Stimulated activated naive CD8-positive, alpha-beta T cell treated with anti-CD3 and anti-CD28 coated beads, Interleukin-15, Interleukin-2, amounts not matched to agents 100 ng/mL and 50 ng/mL, for 24 hours (primary cell): ENCODE data around the gene NME3.
A peak's percentile ranks its signal among the peaks of the same experiment; 100 is the strongest.

Experiments
- H3K27ac Mint-ChIP-seq: one replicate; pipeline ENCODE4 v1.8.0; 2021; ENCODE audit warnings: mild to moderate bottlenecking, mixed read lengths
- H3K27me3 Mint-ChIP-seq: one replicate; pipeline ENCODE4 v1.8.0; 2021; ENCODE audit warnings: mixed read lengths
- H3K36me3 Mint-ChIP-seq: one replicate; pipeline ENCODE4 v1.8.0; 2021; ENCODE audit warnings: low read depth, mixed read lengths
- H3K4me1 Mint-ChIP-seq: one replicate; pipeline ENCODE4 v1.8.0; 2021; ENCODE audit warnings: low read depth, mixed read lengths
- H3K4me3 Mint-ChIP-seq: one replicate; pipeline ENCODE4 v1.8.0; 2021; ENCODE audit warnings: mild to moderate bottlenecking, mixed read lengths
- H3K9me3 Mint-ChIP-seq: one replicate; pipeline ENCODE4 v1.8.0; 2021; ENCODE audit warnings: mixed read lengths

The NME3 gene

DNA sequence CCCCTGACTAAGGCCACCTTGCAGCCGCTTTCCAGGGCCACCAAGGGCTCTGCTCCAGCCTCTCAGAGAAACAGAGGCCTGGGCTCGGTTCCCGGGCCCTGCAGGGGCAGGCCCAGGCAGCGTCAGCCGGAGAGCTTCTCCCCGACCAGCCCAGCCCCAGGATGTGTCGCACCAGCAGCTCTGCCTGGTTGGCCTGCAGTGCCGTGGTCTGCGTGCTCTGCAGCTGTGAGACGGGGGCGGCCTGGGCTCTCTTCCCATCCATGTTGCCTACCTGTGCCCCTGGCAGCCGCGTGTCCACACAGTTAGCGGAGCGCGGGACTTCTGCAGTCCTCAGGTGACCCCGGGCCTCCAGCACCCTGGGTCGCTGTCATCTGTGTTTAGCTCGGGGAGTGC is 17.4 kb upstream of the NME3 start:
- no peak overlapping the region for H3K4me3 Mint-ChIP-seq
- no peak overlapping the region for H3K27ac Mint-ChIP-seq
- H3K27me3 Mint-ChIP-seq = no peaks in the 10 kb centered on the region
- H3K4me1 Mint-ChIP-seq = peaks cover 11% of the 10 kb centered on the region
- H3K9me3 Mint-ChIP-seq = no peaks in the 10 kb centered on the region
- H3K36me3 Mint-ChIP-seq = peaks cover 5% of the 10 kb centered on the region

- Mint-ChIP-seq H3K4me1 (peaks cover 14% of the 10 kb centered on the region), H3K36me3 (peaks cover 5% of the 10 kb centered on the region), H3K4me3 (no peak overlapping the region), H3K27ac (no peak overlapping the region), H3K27me3 (no peaks in the 10 kb centered on the region), H3K9me3 (no peaks in the 10 kb centered on the region)
Observed at GRCh38 chr16:1788095-1788707, 16.9 kb upstream of the NME3 start.

- H3K27ac Mint-ChIP-seq = no peak overlapping the region
- H3K27me3 Mint-ChIP-seq = no peaks in the 10 kb centered on the region
- H3K4me1 Mint-ChIP-seq = peaks cover 15% of the 10 kb centered on the region
- no peak overlapping the region for H3K4me3 Mint-ChIP-seq
- H3K36me3 Mint-ChIP-seq = peaks cover 5% of the 10 kb centered on the region
- no peaks in the 10 kb centered on the region for H3K9me3 Mint-ChIP-seq
Observed at GRCh38 chr16:1787322-1788094, 16.2 kb upstream of the NME3 start.

GRCh38 chr16:1787056-1787321 is 15.6 kb upstream of the NME3 start:
- H3K36me3 Mint-ChIP-seq = peaks cover 5% of the 10 kb centered on the region
- H3K4me3 Mint-ChIP-seq = no peak overlapping the region
- peaks cover 15% of the 10 kb centered on the region for H3K4me1 Mint-ChIP-seq
- no peak overlapping the region for H3K27ac Mint-ChIP-seq
- no peaks in the 10 kb centered on the region for H3K27me3 Mint-ChIP-seq
- no peaks in the 10 kb centered on the region for H3K9me3 Mint-ChIP-seq

- Mint-ChIP-seq H3K27ac (no peak overlapping the region), H3K9me3 (no peaks in the 10 kb centered on the region), H3K36me3 (peaks cover 5% of the 10 kb centered on the region), H3K4me3 (no peak overlapping the region), H3K27me3 (no peaks in the 10 kb centered on the region), H3K4me1 (peaks cover 20% of the 10 kb centered on the region)
Observed at GRCh38 chr16:1786242-1787055, 15.1 kb upstream of the NME3 start.

- H3K4me3 Mint-ChIP-seq = no peak overlapping the region
Observed at GRCh38 chr16:1785846-1786170, 14.5 kb upstream of the NME3 start.

GRCh38 chr16:1784977-1785845 is 13.9 kb upstream of the NME3 start:
- Mint-ChIP-seq H3K4me3 (peak overlapping the region; percentile 45), H3K36me3 (peaks cover 5% of the 10 kb centered on the region), H3K4me1 (peaks cover 26% of the 10 kb centered on the region), H3K27me3 (no peaks in the 10 kb centered on the region), H3K9me3 (no peaks in the 10 kb centered on the region), H3K27ac (no peak overlapping the region)

More at GRCh38 chr16:1785846-1786170, 14.5 kb upstream of the NME3 start:
- no peaks in the 10 kb centered on the region for H3K27me3 Mint-ChIP-seq
- H3K4me1 Mint-ChIP-seq = peaks cover 26% of the 10 kb centered on the region
- H3K9me3 Mint-ChIP-seq = no peaks in the 10 kb centered on the region
- peaks cover 5% of the 10 kb centered on the region for H3K36me3 Mint-ChIP-seq
- no peak overlapping the region for H3K27ac Mint-ChIP-seq

DNA sequence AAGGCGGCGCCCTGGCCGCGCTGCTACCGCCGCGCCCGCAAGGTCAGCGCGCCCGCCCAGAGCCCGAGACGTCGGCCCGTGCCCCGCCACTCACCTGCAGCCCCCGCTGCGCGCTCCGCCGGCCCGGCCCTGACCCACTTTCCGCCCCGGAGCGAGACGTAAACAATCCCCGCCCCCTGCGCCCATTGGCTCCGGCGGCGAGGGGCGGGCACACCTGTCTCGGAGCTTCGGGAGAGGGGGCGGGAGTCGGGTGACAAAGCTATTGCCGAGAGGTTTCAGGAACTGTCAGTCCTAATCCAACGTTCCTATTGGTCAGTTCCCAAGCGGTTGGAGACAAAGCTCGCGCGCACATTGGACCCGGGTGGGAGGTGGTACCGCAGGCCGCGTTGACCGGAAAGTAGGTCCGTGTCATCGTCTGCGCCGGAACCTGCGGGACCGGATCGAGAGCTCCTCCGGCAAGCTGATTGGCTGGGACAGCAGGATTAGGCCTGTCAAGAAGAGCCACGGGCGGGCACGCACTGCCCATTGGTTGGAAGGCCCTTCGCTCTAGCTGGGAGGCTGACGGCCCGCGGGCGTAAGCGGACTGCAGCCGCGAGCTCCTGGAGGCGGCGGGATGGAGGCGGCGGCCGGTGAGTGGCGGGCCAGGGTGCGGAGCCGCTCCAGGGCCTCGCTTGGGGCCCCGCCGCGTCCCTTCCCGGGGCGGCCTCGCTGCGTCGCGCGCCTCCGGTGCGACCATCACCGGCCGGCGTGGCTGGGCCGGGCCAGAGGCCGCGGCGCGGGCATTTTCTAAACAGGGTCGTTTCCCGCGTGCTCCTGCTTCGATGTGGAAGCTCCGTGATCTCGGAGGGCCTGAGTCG is 11.3 kb upstream of the NME3 start, which contains the start of the genes NUBP2 and SPSB3:
Gene NUBP2 (plus strand): TSS at position 553 of the 857 bp plus-strand sequence. CDS start 61 bp downstream, at position 614.
Gene SPSB3 (minus strand): TSS at position 164 of the 857 bp plus-strand sequence. CDS start 1,088 bp downstream, outside the sequence.
- peaks cover 26% of the 10 kb centered on the region for H3K4me1 Mint-ChIP-seq
- H3K27me3 Mint-ChIP-seq = no peaks in the 10 kb centered on the region
- no peaks in the 10 kb centered on the region for H3K36me3 Mint-ChIP-seq
- H3K9me3 Mint-ChIP-seq = no peaks in the 10 kb centered on the region
- peak within 1 kb of the TSS; percentile 86 for H3K27ac Mint-ChIP-seq
- H3K4me3 Mint-ChIP-seq = peak within 1 kb of the TSS; percentile 96

GRCh38 chr16:1781758-1782407 is 10.5 kb upstream of the NME3 start:
- Mint-ChIP-seq H3K27me3 (no peaks in the 10 kb centered on the region), H3K36me3 (no peaks in the 10 kb centered on the region), H3K4me1 (peaks cover 26% of the 10 kb centered on the region), H3K9me3 (no peaks in the 10 kb centered on the region), H3K27ac (peak overlapping the region; percentile 63), H3K4me3 (peak overlapping the region; percentile 84)

GRCh38 chr16:1781254-1781653 is 9.9 kb upstream of the NME3 start:
- no peaks in the 10 kb centered on the region for H3K9me3 Mint-ChIP-seq
- no peaks in the 10 kb centered on the region for H3K27me3 Mint-ChIP-seq
- H3K4me1 Mint-ChIP-seq = peaks cover 26% of the 10 kb centered on the region
- H3K4me3 Mint-ChIP-seq = peak overlapping the region; percentile 84
- H3K27ac Mint-ChIP-seq = peak overlapping the region; percentile 63
- no peaks in the 10 kb centered on the region for H3K36me3 Mint-ChIP-seq

GRCh38 chr16:1780677-1781072 is 9.3 kb upstream of the NME3 start:
- Mint-ChIP-seq H3K27me3 (no peaks in the 10 kb centered on the region), H3K36me3 (no peaks in the 10 kb centered on the region), H3K9me3 (no peaks in the 10 kb centered on the region), H3K27ac (no peak overlapping the region), H3K4me1 (peaks cover 26% of the 10 kb centered on the region), H3K4me3 (peak overlapping the region; percentile 84)

DNA sequence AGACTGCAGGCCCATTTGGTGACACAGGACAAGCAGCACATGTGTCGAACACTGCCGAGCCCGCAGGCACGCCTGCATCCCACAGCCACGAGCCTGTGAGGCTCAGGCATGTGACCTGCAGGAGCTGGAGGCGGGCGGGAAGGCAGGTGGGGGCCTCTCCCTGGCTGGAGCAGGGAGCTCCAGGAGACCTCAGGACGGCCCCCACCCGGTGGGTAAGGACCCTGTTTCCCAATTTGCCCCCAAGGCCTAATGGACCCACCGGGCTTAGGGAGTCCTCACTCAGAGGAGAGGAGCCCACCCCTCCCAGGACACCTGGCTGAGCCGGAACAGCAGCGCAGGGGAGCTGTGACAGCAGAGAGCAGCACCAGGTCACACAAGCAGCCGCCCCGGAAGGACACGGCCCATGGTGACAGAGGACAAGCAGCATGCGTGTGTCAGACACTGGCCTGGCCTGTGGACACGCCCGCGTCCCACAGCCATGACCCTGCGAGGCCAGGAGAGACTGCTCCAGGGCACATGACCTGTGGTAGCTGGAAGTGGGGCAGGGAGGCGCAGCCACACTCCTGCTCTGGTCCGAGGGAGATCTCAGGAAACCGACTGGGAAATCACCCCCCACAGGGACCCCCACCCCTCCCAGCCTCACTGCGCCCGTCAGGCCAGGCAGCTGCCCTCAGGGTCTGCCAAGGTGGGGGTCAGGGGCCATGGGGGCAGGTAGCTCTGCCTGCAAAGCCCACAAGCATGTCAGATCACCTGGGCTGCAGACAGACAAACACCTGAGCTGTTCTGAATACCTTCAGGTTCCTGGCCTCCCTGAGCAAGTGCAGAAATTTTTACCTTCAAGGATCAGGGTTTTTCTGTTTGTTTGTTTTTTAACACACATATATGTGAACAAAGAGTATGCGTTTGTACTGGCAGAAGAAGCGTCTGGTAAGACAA is 8.7 kb upstream of the NME3 start:
- Mint-ChIP-seq H3K36me3 (no peaks in the 10 kb centered on the region), H3K9me3 (no peaks in the 10 kb centered on the region), H3K4me3 (peak overlapping the region; percentile 84), H3K27me3 (no peaks in the 10 kb centered on the region), H3K27ac (no peak overlapping the region), H3K4me1 (peaks cover 22% of the 10 kb centered on the region)
